Neural progenitor cell (in vitro differentiated cells): ENCODE data around the gene TP53I13. TPM values are rescaled to one million over a fixed set of nuclear protein-coding genes. Genes with fewer than 3 reads are reported as not detected.

Experiments used
- DNase-seq: peaks from one replicate; pipeline ENCODE4 v3.0.0-alpha.2; 2016; ENCODE audit warnings: low spot score
- H2AFZ ChIP-seq: fragments of 200-600 bp; sonication (generic); replicated peaks from 2 replicates; pipeline ENCODE4 v1.6.1; 2016; ENCODE audit warnings: antibody characterized with exemption
- H3F3A ChIP-seq: fragments of 200-600 bp; sonication (generic); 2 replicates; pipeline ENCODE4 v1.6.1; 2016; ENCODE audit warnings: antibody characterized with exemption, low read depth
- H3K27ac ChIP-seq: fragments of 200-600 bp; sonication (generic); 2 replicates; pipeline ENCODE4 v1.5.1; 2016; ENCODE audit warnings: mild to moderate bottlenecking
- H3K27me3 ChIP-seq: fragments of 200-600 bp; sonication (generic); 2 replicates; pipeline ENCODE4 v1.6.1; 2016; ENCODE audit warnings: mild to moderate bottlenecking, moderate library complexity
- H3K36me3 ChIP-seq: fragments of 200-600 bp; sonication (generic); 2 replicates; pipeline ENCODE4 v1.5.1; 2016
- H3K4me1 ChIP-seq: fragments of 200-600 bp; sonication (generic); 2 replicates; pipeline ENCODE4 v1.6.1; 2016; ENCODE audit warnings: mixed run types
- H3K4me2 ChIP-seq: fragments of 200-600 bp; sonication (generic); 2 replicates; pipeline ENCODE4 v1.6.1; 2016
- H3K4me3 ChIP-seq: fragments of 200-600 bp; sonication (generic); 2 replicates; pipeline ENCODE4 v1.5.1; 2016
- H3K79me2 ChIP-seq: fragments of 200-600 bp; sonication (generic); 2 replicates; pipeline ENCODE4 v1.6.1; 2016; ENCODE audit warnings: low read depth
- H3K9ac ChIP-seq: fragments of 200-600 bp; sonication (generic); 2 replicates; pipeline ENCODE4 v1.6.1; 2016
- H3K9me3 ChIP-seq: fragments of 200-600 bp; sonication (generic); 2 replicates; pipeline ENCODE4 v1.5.1; 2016; ENCODE audit warnings: low read depth
- H4K20me1 ChIP-seq: fragments of 200-600 bp; sonication (generic); 2 replicates; pipeline ENCODE4 v1.6.1; 2016; ENCODE audit warnings: low read depth
- H3K27ac Mint-ChIP-seq: 3 replicates; pipeline ENCODE4 v1.8.0; 2021; ENCODE audit warnings: mixed read lengths
- H3K27me3 Mint-ChIP-seq: 2 replicates; pipeline ENCODE4 v1.8.0; 2022; ENCODE audit warnings: low read depth, mild to moderate bottlenecking, inconsistent platforms, moderate library complexity, mixed read lengths; ENCODE audit not compliant: insufficient read depth
- H3K36me3 Mint-ChIP-seq: 3 replicates; pipeline ENCODE4 v1.8.0; 2021; ENCODE audit warnings: mixed read lengths
- H3K4me1 Mint-ChIP-seq: 3 replicates; pipeline ENCODE4 v1.8.0; 2021; ENCODE audit warnings: mixed read lengths
- H3K4me3 Mint-ChIP-seq: 3 replicates; pipeline ENCODE4 v1.8.0; 2021; ENCODE audit warnings: mild to moderate bottlenecking, moderate library complexity, mixed read lengths
- H3K9me3 Mint-ChIP-seq: 3 replicates; pipeline ENCODE4 v1.8.0; 2020; ENCODE audit warnings: mixed read lengths
- CTCF ChIP-seq: fragments of 200-600 bp; sonication (generic); IDR thresholded peaks from 2 replicates; pipeline ENCODE4 v1.5.1; 2017; ENCODE audit warnings: antibody characterized with exemption, mild to moderate bottlenecking
- EZH2 ChIP-seq: fragments of 200-600 bp; sonication (generic); IDR thresholded peaks from 2 replicates; pipeline ENCODE4 v1.6.1; 2017; ENCODE audit warnings: antibody characterized with exemption, mild to moderate bottlenecking, moderate library complexity
- EZH2phosphoT487 ChIP-seq: fragments of 200-600 bp; sonication (generic); IDR thresholded peaks from 2 replicates; pipeline ENCODE4 v1.6.1; 2017; ENCODE audit warnings: antibody characterized with exemption
- total RNA-seq: library from RNA; depleted of rRNA; stranded (reverse); fragments of >200 nt; gene quantifications from 2 replicates; pipeline ENCODE4 v1.2.3, GENCODE V29; 2015; ENCODE audit warnings: low replicate concordance

TP53I13 gene
- total RNA-seq, 1 donor from 2014 or later, result 9.2 TPM

DNA sequence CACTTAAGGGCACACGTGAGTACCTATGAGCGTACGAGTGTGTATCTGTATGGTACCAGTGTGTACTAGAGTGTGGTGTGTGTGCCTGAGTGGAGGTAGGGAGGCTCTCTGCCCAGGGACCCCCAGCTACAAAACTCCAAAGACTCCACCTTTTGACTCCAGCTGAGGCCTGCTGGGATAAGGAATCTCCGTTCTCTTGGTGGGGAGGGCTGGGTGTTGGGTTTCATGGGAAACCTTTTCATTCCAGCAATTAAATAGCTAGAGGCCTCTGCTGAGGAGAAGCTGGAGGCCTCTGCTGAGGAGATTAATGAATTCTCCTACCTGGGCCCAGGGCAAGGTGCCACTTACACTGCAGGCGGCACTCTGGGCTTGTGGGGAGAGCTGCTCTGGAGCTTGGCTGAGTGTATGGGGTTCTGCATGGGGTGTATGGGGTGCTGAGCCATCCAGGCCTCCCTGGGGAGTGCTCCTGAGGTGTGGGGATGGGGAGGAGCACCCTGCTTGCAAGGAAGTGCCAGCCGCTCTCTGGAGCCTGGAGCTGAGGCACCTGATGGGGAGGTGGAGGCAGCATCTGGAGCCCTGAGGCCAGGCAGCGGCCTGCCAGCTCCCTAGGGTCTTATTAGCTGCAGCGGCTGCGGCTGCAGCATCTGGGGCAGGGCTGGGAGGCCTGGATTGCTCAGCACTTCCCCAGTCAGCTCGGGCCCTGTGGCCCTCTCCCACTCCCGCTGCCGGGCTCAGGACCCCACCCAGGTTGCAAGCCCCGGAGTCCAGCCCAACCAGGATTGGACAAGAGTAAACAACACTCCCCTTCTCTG is 29.1 kb downstream of the TP53I13 start:
- Histone ChIP-seq H3F3A (peaks cover 37% of the 10 kb centered on the region), H2AFZ (no peak overlapping the region), H3K4me1 (peaks cover 51% of the 10 kb centered on the region), H3K27ac (peak overlapping the region; percentile 44), H4K20me1 (peaks cover 34% of the 10 kb centered on the region), H3K79me2 (peaks cover 40% of the 10 kb centered on the region), H3K4me2 (peak overlapping the region; percentile 72), H3K27me3 (no peaks in the 10 kb centered on the region), H3K4me3 (no peak overlapping the region), H3K9me3 (no peaks in the 10 kb centered on the region), H3K36me3 (no peaks in the 10 kb centered on the region), H3K9ac (no peak overlapping the region)
- peak; percentile 66 for DNase-seq
- TF ChIP-seq CTCF (no peak), EZH2phosphoT487 (no peak), EZH2 (no peak)
- Mint-ChIP-seq H3K27ac (no peak overlapping the region), H3K4me3 (peak overlapping the region; percentile 71), H3K27me3 (peaks cover 6% of the 10 kb centered on the region), H3K36me3 (no peaks in the 10 kb centered on the region), H3K4me1 (peaks cover 42% of the 10 kb centered on the region), H3K9me3 (no peaks in the 10 kb centered on the region)

- no peak overlapping the region for H3K27ac ChIP-seq
- no peaks in the 10 kb centered on the region for H3K9me3 Mint-ChIP-seq
These were observed 34.7 kb downstream of the TP53I13 start for GRCh38 chr17:29603109-29603674.

GRCh38 chr17:29607557-29608195 is 39.2 kb downstream of the TP53I13 start:
- Histone ChIP-seq H3K4me3 (no peak overlapping the region), H3K79me2 (peaks cover 6% of the 10 kb centered on the region), H4K20me1 (no peaks in the 10 kb centered on the region), H3K36me3 (no peaks in the 10 kb centered on the region), H3K4me1 (no peaks in the 10 kb centered on the region), H3K27ac (no peak overlapping the region), H3K4me2 (no peak overlapping the region), H3F3A (peaks cover 1% of the 10 kb centered on the region), H2AFZ (no peak overlapping the region), H3K27me3 (peaks cover 1% of the 10 kb centered on the region), H3K9ac (no peak overlapping the region), H3K9me3 (no peaks in the 10 kb centered on the region)
- H3K27ac Mint-ChIP-seq, result no peak overlapping the region
- peaks cover 2% of the 10 kb centered on the region for H3K27me3 Mint-ChIP-seq
- no peak for DNase-seq
- H3K36me3 Mint-ChIP-seq, result peaks cover 10% of the 10 kb centered on the region
- peaks cover 6% of the 10 kb centered on the region for H3K4me1 Mint-ChIP-seq
- TF ChIP-seq CTCF, result no peak
- TF ChIP-seq EZH2, result no peak
- TF ChIP-seq EZH2phosphoT487, result no peak
- no peaks in the 10 kb centered on the region for H3K9me3 Mint-ChIP-seq
- no peak overlapping the region for H3K4me3 Mint-ChIP-seq

More at GRCh38 chr17:29603109-29603674, 34.7 kb downstream of the TP53I13 start:
- Mint-ChIP-seq H3K27ac (peak overlapping the region; percentile 51), H3K27me3 (peaks cover 5% of the 10 kb centered on the region), H3K36me3 (peaks cover 3% of the 10 kb centered on the region), H3K4me3 (no peak overlapping the region), H3K4me1 (peaks cover 16% of the 10 kb centered on the region)
- H3F3A ChIP-seq, result peaks cover 7% of the 10 kb centered on the region
- peaks cover 31% of the 10 kb centered on the region for H3K79me2 ChIP-seq
- H3K36me3 ChIP-seq, result no peaks in the 10 kb centered on the region
- H3K27me3 ChIP-seq, result no peaks in the 10 kb centered on the region
- no peak overlapping the region for H2AFZ ChIP-seq
- H3K9ac ChIP-seq, result no peak overlapping the region
- H3K9me3 ChIP-seq, result no peaks in the 10 kb centered on the region
- H4K20me1 ChIP-seq, result no peaks in the 10 kb centered on the region
- no peak for DNase-seq
- H3K4me2 ChIP-seq, result no peak overlapping the region
- TF ChIP-seq CTCF (no peak), EZH2phosphoT487 (no peak), EZH2 (no peak)
- H3K4me3 ChIP-seq, result no peak overlapping the region
- peaks cover 13% of the 10 kb centered on the region for H3K4me1 ChIP-seq
